Prostate gland (tissue), 2 donors: Measurements from ENCODE around the gene KNL1.
"Not testable (repeated sequence)": the region's sequence is repeated elsewhere in the genome, so short reads cannot be mapped to it uniquely, and the experiment has no call there.

Experiments used
- CTCF ChIP-seq, 4 experiments: fragments of 200-600 bp in 2 of 4; fragments of 450-650 bp in 2 of 4; sonication (generic) in 2 of 4; IDR thresholded peaks; 1 replicate in 3 of 4; 2 replicates in 1 of 4; pipeline ENCODE4 v1.5.1; 2016 to 2019; ENCODE audit warnings: antibody characterized with exemption in 4 of 4, mild to moderate bottlenecking in 2 of 4, moderate library complexity in 2 of 4
- POLR2A ChIP-seq: fragments of 450-650 bp; IDR thresholded peaks from one replicate; pipeline ENCODE4 v1.6.1; 2016; ENCODE audit warnings: antibody characterized with exemption, mild to moderate bottlenecking
- POLR2AphosphoS5 ChIP-seq: sonication (generic); formaldehyde crosslinking; IDR thresholded peaks from one replicate; pipeline ENCODE4 v1.6.1; 2017; ENCODE audit warnings: antibody characterized with exemption

- not testable (repeated sequence) for TF ChIP-seq CTCF (IDR thresholded peaks at IDR 0.05); POLR2A; POLR2AphosphoS5
These were observed 17.1 kb upstream of the KNL1 start for GRCh38 chr15:40576914-40577313.
